Lung (tissue), 12 donors: ENCODE results near the gene RTP5. TPM values are rescaled to one million over a fixed set of nuclear protein-coding genes. Genes with fewer than 3 reads are reported as not detected.

Experiments
- ATAC-seq: fragments of 200-7000 bp; cut with Tn5 transposase; one replicate; pipeline ENCODE4 v1.9.1; 2020; ENCODE audit warnings: moderate number of reproducible peaks; ENCODE audit not compliant: insufficient read depth, low FRiP score
- DNase-seq, 3 donors: peaks; one replicate each; pipeline ENCODE4 v3.0.0-alpha.2; 2013 to 2017
- H3K27ac ChIP-seq, 2 donors: one replicate each; pipeline ENCODE4 v1.5.1; 2013; ENCODE audit warnings: mild to moderate bottlenecking in 2 of 2, moderate library complexity in 2 of 2, control low read depth in 1 of 2, inconsistent platforms in 1 of 2, low read depth in 1 of 2, low read length in 1 of 2
- H3K27me3 ChIP-seq, 3 donors: one replicate each; pipeline ENCODE4 v1.5.1; 2013; ENCODE audit warnings: low read length in 2 of 3; ENCODE audit not compliant: control insufficient read depth in 3 of 3, insufficient read depth in 3 of 3
- H3K36me3 ChIP-seq, 4 donors: one replicate each; pipeline ENCODE4 v1.5.1; 2013; ENCODE audit warnings: low read length in 4 of 4, mild to moderate bottlenecking in 1 of 4, moderate library complexity in 1 of 4; ENCODE audit not compliant: control insufficient read depth in 4 of 4, insufficient read depth in 4 of 4
- H3K4me1 ChIP-seq, 5 donors: one replicate each; pipeline ENCODE4 v1.5.1; 2013; ENCODE audit warnings: low read length in 5 of 5, mild to moderate bottlenecking in 2 of 5, moderate library complexity in 1 of 5; ENCODE audit not compliant: control insufficient read depth in 5 of 5, insufficient read depth in 5 of 5
- H3K4me3 ChIP-seq: one replicate; pipeline ENCODE4 v1.5.1; 2013; ENCODE audit warnings: mild to moderate bottlenecking, control low read depth, moderate library complexity
- H3K9ac ChIP-seq, 2 donors: one replicate each; pipeline ENCODE4 v1.5.1; 2013; ENCODE audit warnings: low read length in 2 of 2, control low read depth in 1 of 2; ENCODE audit not compliant: insufficient read depth in 1 of 2
- H3K9me3 ChIP-seq, 4 donors: one replicate each; pipeline ENCODE4 v1.5.1; 2013; ENCODE audit warnings: low read length in 3 of 4, mild to moderate bottlenecking in 1 of 4, moderate library complexity in 1 of 4; ENCODE audit not compliant: control insufficient read depth in 4 of 4, insufficient read depth in 3 of 4
- CTCF ChIP-seq: IDR thresholded peaks from 2 replicates; pipeline ENCODE4 v1.5.1; 2012; ENCODE audit warnings: mild to moderate bottlenecking; ENCODE audit errors: control extremely low read depth, extremely low read depth
- WGBS, 2 donors: extraction: QIAGEN DNeasy Blood & Tissue Kit; methylation state at CpG; one replicate each; pipeline ENCODE4 v1.1.7; 2013; 5-methylcytosine and 5-hydroxymethylcytosine counted together
- polyA plus RNA-seq, 2 donors: library from polyadenylated mRNA; stranded (reverse); fragments of 200-250 nt; gene quantifications; one replicate each; pipeline ENCODE4 v1.2.1, GENCODE V29; 2013
- total RNA-seq, 2 donors: library from RNA; depleted of rRNA in 1 of 2; stranded (reverse); fragments of >200 nt in 1 of 2; gene quantifications; one replicate each; pipeline ENCODE4 v1.2.1, GENCODE V29; 2014 to 2021
- donor health status: control.
- donor health status: control.
- donor health status: Bipolar disorder and iron deficiency.
- donor health status: healthy.
- donor health status: DM: yes; HTN: yes; CAD: no.

Gene RTP5
- total and polyA plus RNA-seq, 4 donors = 0.08 to 0.13 (median 0.09) TPM; not detected in 1

DNA sequence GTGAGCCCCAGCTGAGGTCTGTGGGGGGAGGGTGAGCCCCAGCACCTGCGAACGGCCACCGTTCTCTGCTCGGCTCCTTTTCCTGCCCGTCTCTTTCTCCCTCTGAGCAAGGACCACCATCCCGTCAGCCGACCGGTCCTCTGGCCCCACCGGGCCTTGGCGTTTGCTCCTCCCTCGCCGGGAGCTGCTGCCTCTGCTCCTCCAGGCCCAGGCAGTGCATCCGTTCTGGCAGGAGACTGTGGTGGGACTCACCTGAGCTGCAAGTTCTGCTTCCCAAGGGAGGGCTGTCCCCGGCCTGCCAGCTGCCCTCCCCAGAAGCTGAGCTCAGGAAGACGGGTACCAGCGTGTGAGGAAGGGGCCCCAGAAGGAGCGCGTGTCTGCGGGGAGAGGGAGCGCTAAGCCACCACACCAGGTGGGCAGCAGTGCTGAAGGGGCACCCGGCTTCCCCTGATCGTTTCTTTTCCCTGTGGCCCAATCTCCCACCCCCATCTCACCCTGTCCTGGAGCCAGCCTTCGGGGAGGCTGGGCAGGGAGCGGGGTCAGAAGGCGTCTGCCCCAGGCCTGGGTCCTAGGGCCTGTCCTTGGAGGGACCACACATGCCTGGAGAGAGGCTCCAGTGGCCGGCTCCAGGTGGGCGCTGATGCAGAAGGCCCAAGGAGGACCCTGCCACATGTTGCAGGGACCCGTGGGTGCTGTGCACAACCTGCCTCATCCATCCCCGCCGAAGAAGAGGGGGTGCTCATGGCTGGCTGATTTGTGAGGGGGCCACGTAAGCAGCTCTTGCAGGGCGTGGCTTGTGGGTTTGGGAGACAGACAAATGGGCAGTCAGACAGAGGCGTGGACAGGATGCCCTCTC is 2.5 kb upstream of the RTP5 start:
- peaks cover 0 to 12% (median 7%) of the 10 kb centered on the region in 5 donors for H3K4me1 ChIP-seq
- DNase-seq (no peak), ATAC-seq (no peak)
- H3K36me3 ChIP-seq = peaks cover 0 to 5% (median 0%) of the 10 kb centered on the region in 4 donors
- TF ChIP-seq CTCF = no peak
- H3K9me3 ChIP-seq = peaks cover 0 to 13% (median under 1%) of the 10 kb centered on the region in 4 donors
- H3K9ac ChIP-seq = no peak overlapping the region
- H3K4me3 ChIP-seq = no peak overlapping the region
- no peak overlapping the region for H3K27ac ChIP-seq
- H3K27me3 ChIP-seq = peaks cover 7 to 34% (median 25%) of the 10 kb centered on the region in 3 donors
- 54 to 62% methylated on average over 22 to 33 of the region's 33 CpGs for WGBS, 2 donors

GRCh38 chr2:241867776-241868420 is 1.6 kb upstream of the RTP5 start:
- H3K27me3 ChIP-seq = peaks cover 7 to 34% (median 23%) of the 10 kb centered on the region in 3 donors
- no peak overlapping the region for H3K9ac ChIP-seq
- DNase-seq (no peak), ATAC-seq (no peak)
- peaks cover 0 to 5% (median 0%) of the 10 kb centered on the region in 4 donors for H3K36me3 ChIP-seq
- 43% methylated on average over 19 of the region's 19 CpGs for WGBS, 2 donors
- H3K4me3 ChIP-seq = no peak overlapping the region
- no peak for TF ChIP-seq CTCF
- H3K27ac ChIP-seq = no peak overlapping the region
- H3K9me3 ChIP-seq = peaks cover 0 to 13% (median under 1%) of the 10 kb centered on the region in 4 donors
- H3K4me1 ChIP-seq = peaks cover 0 to 12% (median 7%) of the 10 kb centered on the region in 5 donors

GRCh38 chr2:241868661-241869081 is 858 bp upstream of the RTP5 start:
- Histone ChIP-seq H3K9ac (no peak overlapping the region), H3K4me3 (no peak overlapping the region), H3K36me3 (peaks cover 0 to 5% (median 0%) of the 10 kb centered on the region in 4 donors), H3K4me1 (peaks cover 0 to 12% (median 2%) of the 10 kb centered on the region in 5 donors), H3K27ac (no peak overlapping the region), H3K27me3 (peaks cover 7 to 31% (median 22%) of the 10 kb centered on the region in 3 donors), H3K9me3 (peaks cover 0 to 13% (median under 1%) of the 10 kb centered on the region in 4 donors)
- no peak for ATAC-seq
- WGBS, 2 donors = 37 to 63% methylated on average over 15 of the region's 15 CpGs
- no peak for DNase-seq
- TF ChIP-seq CTCF = no peak
